GM18868 (cell line): Measurements from ENCODE around the gene GRAMD1A.
"Not testable (repeated sequence)": the region's sequence is repeated elsewhere in the genome, so short reads cannot be mapped to it uniquely, and the experiment has no call there.

ENCODE experiments used
- ATAC-seq: cut with Tn5 transposase; IDR thresholded peaks from one replicate; pipeline ENCODE4 v1.9.1; 2021; ENCODE audit warnings: mild to moderate bottlenecking, moderate library complexity; ENCODE audit not compliant: unreplicated experiment

The GRAMD1A gene

GRCh38 chr19:35034005-35034502, 33.9 kb downstream of the GRAMD1A start:
- no peak for ATAC-seq

GRCh38 chr19:35034588-35035382, 34.7 kb downstream of the GRAMD1A start:
- ATAC-seq = no peak

DNA sequence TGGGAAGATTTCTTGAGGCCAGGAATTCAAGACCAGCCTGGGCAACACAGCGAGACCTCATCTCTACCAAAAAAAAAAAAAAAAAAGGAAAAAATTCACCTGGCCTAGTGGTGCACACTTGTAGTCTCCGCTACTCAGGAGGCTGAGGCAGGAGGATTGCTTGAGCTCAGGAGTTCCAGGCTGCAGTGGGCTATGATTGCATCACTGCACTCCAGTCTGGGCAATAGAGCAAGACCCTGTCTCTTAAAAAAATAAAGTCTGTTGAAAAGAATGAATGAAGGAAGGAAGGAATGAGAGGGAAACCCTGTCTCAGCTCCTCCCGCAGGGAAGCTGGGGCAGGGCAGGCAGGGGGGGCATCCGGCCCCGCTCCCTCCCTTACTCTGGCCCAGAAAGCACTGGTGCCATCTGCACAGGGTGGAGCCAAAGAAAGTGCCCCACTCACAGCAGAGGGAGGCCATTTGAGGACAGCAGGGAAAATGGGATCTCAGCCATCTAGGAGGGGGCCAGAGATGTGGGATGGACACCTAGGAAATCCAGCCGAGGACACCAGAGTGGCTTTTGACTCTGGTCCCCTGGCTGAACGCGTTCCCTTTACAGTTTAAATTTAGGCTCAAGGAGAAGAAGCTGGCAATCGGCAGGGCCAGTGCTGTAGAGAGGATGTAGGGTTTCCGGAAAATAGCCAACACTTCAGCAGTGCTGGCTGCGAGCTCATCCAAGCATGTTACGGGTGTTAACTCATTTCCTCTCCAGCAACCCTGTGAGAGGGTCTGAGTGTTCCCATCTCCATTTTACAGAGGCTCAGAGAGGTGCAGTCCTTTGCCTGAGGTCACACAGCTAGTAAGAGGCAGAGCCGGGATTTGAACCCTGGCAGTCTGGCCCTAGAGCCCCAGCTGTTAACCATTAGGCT, 37.8 kb downstream of the GRAMD1A start:
- ATAC-seq = peak; percentile 38

DNA sequence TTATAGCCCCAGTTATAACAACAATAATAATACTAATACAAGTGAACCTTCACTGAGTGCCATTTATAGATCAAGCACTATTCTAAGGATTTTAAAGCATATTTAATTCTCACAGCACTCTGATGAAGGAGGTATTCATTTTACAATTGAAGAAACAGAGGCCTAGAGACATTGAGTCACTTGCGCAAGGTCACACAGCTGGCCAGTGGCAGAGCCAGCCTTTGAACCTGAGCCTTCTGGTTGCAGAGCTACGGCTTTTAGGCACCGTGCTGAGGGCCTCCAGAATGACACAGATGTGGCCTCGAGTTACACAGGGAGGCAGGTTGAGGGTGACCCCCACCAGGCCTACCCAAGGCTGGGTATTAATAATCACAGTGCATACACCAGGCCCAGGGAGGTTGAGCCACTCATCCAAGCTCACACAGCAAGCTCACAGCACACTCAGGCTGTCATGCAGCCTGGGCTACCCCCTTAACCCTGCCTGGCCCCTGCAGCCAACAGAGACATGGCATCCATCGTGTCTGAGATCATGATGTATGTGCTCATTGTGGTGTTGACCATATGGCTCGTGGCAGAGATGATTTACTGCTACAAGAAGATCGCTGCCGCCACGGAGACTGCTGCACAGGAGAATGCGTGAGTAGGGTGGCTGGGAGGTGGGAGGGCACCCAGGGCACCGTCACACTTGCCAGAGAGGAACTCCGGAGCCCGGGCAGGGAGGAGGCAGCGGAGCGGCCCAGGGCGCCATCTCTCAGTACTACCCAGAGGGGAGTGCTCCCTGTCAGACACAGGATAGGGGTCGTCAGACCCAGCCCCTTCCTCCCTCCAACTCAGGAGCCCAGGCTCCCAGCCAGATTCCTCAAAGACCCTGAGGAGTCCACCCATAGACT, 38.7 kb downstream of the GRAMD1A start:
- no peak for ATAC-seq

- ATAC-seq = no peak
These were observed 40.0 kb downstream of the GRAMD1A start for GRCh38 chr19:35039881-35040825.

GRCh38 chr19:35040826-35041547, 40.9 kb downstream of the GRAMD1A start:
- no peak for ATAC-seq

DNA sequence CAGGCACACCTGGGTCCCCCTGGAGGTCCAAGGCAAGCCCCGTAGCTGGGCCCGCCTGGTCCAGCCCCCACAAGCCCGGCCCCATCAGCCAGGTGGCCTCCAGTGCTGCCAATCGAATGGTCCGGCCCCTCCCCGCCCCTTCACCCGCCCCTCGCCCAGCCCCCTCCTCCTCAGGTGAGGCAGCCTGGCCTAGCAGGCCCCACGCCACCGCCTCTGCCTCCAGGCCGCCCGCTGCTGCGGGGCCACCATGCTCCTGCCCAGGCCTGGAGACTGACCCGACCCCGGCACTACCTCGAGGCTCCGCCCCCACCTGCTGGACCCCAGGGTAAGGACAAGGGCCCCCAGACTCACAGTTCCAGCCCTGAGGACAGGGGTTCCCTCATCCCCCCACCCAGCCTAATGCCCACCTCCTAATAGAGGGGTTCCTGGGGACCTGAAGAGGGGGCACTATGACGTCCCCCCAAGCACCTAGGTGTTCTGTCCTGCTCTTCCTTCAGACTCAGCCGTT, 41.5 kb downstream of the GRAMD1A start, which contains the start of gene HPN:
HPN (plus strand) TSS at position 174 of the 508 bp plus-strand sequence. CDS start 786 bp downstream, outside the sequence.
- ATAC-seq = no peak

GRCh38 chr19:35042056-35042730, 42.1 kb downstream of the GRAMD1A start:
- ATAC-seq = no peak

- no peak for ATAC-seq
These were observed 43.0 kb downstream of the GRAMD1A start for GRCh38 chr19:35042954-35043604.

DNA sequence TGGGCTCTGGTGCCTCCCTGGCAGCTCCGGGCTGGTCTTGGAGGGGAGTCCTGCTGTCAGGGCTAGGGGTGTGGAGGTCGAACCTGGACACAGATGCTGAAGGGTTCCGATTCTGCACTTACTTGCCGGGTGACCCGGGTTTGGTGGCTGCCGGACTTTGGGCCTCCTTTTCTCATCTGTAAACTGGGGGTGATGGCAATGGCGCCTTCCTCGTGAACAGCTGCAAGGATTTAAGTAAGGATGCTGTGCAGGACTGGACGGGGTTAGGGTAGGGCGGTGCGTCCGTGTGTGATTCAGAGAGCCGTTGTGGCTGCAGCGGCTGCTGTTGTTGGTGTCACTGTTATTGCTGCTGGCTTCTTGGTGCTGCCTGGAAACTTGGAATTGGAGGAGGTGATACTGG, 43.8 kb downstream of the GRAMD1A start:
- no peak for ATAC-seq

GRCh38 chr19:35044317-35045117, 44.4 kb downstream of the GRAMD1A start:
- no peak for ATAC-seq

- ATAC-seq = peak; percentile 70
These were observed 45.7 kb downstream of the GRAMD1A start for GRCh38 chr19:35045667-35046300.

DNA sequence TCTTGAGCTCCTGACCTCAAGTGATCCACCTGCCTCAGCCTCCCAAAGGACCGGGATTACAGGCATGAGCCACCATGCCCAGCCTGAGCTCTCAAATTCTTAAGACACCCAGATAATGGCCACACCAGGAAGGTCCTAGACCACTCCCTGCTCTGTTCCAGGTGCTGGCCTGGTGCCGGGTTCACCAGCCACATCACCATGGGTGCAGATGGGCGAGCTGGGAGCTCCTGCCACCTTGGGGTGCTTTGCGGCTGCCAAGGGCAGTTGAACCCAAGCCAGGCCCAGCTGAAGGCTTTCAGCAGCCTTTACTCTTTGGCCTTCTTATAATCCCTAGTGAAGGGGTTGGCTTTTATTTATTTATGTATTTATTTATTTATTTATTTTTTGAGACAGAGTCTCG, 46.3 kb downstream of the GRAMD1A start:
- ATAC-seq = no peak

DNA sequence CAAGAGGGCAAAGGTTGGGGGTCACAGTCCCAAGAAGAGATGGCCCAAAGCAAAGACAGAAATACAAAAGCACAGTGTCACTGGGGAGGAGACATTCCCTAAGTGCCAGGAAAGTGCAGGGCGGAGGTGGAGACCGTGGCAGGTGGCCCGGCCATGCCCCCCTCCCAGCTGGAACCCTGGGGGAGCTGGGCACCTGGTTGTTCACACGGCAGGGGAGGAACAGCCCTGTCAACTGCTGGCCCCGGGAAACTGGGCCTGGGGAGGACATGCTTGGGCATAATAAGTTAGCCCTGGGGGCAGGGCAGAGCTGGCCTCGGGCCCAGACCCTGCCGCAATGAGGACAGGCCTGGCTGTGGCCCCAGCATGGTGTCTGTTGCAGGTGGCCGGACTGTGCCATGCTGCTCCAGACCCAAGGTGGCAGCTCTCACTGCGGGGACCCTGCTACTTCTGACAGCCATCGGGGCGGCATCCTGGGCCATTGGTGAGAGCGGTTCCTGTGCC, 48.8 kb downstream of the GRAMD1A start:
- ATAC-seq = no peak

DNA sequence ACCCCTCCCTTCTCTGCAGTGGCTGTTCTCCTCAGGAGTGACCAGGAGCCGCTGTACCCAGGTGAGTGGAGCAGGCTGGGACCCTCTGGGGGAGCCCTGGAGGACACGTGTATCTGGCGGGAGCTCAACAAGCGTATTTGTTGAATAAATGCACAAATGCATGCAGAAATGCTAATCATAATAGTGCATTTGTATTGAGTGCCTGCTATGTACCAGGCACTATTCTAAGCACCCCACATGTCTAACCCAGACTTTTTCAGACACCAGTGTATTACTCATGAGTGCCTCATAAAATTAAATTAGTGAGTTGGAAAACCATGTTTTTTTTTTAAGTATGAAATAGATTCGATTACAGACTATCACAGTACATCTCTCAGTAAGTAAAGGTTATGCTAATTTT, 49.3 kb downstream of the GRAMD1A start:
- no peak for ATAC-seq

DNA sequence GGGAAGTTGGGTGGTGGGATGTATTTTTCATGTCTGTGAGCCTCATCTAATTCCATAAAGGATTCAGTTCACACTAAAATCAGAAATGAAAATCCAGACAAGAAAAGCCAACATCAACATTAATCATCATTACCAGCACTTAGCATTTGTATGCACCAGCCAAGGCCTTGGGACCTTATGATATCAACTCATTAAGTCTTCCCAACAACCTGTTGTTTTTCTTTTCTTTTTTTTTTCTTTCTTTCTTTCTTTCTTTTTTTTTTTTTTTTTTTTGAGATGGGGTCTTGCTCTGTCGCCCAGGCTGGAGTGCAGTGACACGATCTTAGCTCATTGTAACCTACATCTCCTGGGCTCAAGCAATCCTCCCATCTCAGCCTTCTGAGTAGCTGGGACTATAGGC, 50.5 kb downstream of the GRAMD1A start:
- not testable (repeated sequence) for ATAC-seq
